Activated naive CD4-positive, alpha-beta T cell treated with anti-CD3 and anti-CD28 coated beads, Interleukin-2, amount 10 ng/mL, durations not matched to agents 7 days and 5 days (primary cell): ENCODE measurements around the gene PPP1CC.
"Not testable (repeated sequence)": the region's sequence is repeated elsewhere in the genome, so short reads cannot be mapped to it uniquely, and the experiment has no call there.

ENCODE experiments used
- CTCF ChIA-PET: fragments of 350-600 bp; sonication (Branson Sonifier 250); formaldehyde crosslinking; loops from one replicate; lab custom pipeline; 2021; ENCODE audit warnings: antibody characterized with exemption; lab: Charles Lee
- DNase-seq: peaks from one replicate; pipeline ENCODE4 v3.0.0-alpha.2; 2020
- H3K27ac Mint-ChIP-seq: one replicate; pipeline ENCODE4 v1.8.0; 2021; ENCODE audit warnings: mild to moderate bottlenecking, moderate library complexity, mixed read lengths
- H3K27me3 Mint-ChIP-seq: one replicate; pipeline ENCODE4 v1.8.0; 2021; ENCODE audit warnings: mild to moderate bottlenecking, mixed read lengths
- H3K36me3 Mint-ChIP-seq: one replicate; pipeline ENCODE4 v1.8.0; 2021; ENCODE audit warnings: mixed read lengths
- H3K4me1 Mint-ChIP-seq: one replicate; pipeline ENCODE4 v1.8.0; 2021; ENCODE audit warnings: mixed read lengths
- H3K4me3 Mint-ChIP-seq: one replicate; pipeline ENCODE4 v1.8.0; 2021; ENCODE audit warnings: mild to moderate bottlenecking, moderate library complexity, mixed read lengths
- H3K9me3 Mint-ChIP-seq: one replicate; pipeline ENCODE4 v1.8.0; 2021; ENCODE audit warnings: mixed read lengths

The PPP1CC gene

DNA sequence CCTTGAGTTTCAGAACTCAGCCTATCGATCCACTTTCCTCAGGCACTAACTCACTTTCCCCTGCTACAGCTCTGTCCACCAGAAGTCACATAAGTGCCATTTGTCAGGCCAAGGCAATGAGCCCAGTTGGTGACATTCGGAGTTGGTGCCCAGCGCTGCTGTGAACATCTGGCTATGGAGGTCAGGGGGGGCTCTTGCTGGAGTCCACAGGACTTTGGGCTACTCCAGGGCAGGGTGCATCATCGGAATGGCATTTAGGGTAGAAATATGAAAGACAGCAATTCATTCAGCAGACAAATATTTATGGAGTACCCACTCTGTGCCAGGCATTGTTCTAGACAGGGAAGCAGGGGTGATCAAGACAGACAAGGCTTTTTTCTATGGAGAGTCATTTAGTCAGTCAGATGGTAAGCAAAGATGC lies 1.5 kb upstream of the PPP1CC start:
- no peaks in the 10 kb centered on the region for H3K9me3 Mint-ChIP-seq
- no peak for DNase-seq
- no peak overlapping the region for H3K4me3 Mint-ChIP-seq
- H3K4me1 Mint-ChIP-seq = peaks cover 29% of the 10 kb centered on the region
- CTCF ChIA-PET = no interaction called here
- H3K27ac Mint-ChIP-seq = no peak overlapping the region
- peaks cover 6% of the 10 kb centered on the region for H3K27me3 Mint-ChIP-seq
- H3K36me3 Mint-ChIP-seq = peaks cover 19% of the 10 kb centered on the region

DNA sequence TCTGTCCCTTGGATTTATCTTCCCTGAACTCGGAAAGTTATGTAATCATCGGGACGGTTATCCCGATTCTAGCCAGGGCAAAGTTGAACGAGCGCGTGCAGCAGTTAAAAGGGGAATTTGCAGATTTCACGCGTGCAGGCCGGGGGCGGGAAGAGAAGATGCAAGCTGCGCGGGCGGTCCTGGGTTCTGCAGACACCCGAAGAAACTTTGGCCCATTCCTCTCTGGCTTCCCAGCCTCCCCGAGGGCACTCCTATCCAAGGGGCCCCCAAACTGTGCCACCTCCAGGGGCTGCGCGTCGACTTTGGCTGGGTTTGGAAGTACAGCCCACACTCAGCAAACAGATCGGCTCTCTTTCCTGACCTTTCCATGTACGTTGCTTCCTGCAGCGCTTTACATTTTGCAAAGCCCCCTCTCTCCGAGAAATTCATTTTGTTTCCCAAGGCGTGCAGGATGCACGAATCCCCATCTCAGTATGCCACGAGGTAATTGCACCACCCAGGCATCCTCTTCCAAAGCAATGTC lies 941 bp upstream of the PPP1CC start:
- Mint-ChIP-seq H3K4me3 (peak overlapping the region; percentile 99), H3K9me3 (no peaks in the 10 kb centered on the region), H3K27ac (peak overlapping the region; percentile 66), H3K36me3 (peaks cover 20% of the 10 kb centered on the region), H3K27me3 (peaks cover 6% of the 10 kb centered on the region), H3K4me1 (peaks cover 33% of the 10 kb centered on the region)
- CTCF ChIA-PET = no interaction called here
- no peak for DNase-seq

DNA sequence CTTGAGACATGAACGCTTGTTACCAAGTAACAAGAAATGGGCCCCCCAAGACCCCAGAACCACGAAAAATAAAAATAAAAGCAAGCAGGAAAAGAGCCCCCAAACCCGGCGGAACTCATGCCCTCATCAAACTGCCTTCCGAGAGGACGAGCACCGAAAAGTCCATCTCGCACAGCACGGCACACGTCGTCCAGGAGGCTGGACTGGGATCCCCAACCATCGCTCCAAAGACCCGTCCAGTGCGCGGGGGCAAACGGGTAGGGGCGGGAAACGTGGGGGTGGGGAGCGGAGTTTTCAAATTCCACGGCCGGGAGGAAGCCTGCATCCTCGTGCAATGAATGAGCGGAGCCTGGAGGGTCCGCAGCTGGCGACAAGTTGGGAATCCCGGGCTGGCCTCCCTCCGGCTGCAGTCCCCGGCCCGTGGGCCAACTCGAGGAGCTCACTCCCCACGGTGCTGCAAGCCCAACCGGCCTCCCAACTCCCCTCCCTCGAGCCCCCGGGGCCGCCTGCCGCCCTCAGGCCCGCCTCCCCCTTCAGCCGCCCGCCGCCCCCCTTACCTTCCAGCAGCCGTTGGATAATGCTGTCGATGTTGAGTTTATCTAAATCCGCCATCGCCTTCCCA lies 484 bp downstream of the PPP1CC start:
- peaks cover 46% of the 10 kb centered on the region for H3K4me1 Mint-ChIP-seq
- H3K27me3 Mint-ChIP-seq = peaks cover 6% of the 10 kb centered on the region
- CTCF ChIA-PET = no interaction called here
- no peak for DNase-seq
- H3K36me3 Mint-ChIP-seq = peaks cover 25% of the 10 kb centered on the region
- peak overlapping the region; percentile 98 for H3K27ac Mint-ChIP-seq
- H3K9me3 Mint-ChIP-seq = no peaks in the 10 kb centered on the region
- H3K4me3 Mint-ChIP-seq = peak overlapping the region; percentile 99

DNA sequence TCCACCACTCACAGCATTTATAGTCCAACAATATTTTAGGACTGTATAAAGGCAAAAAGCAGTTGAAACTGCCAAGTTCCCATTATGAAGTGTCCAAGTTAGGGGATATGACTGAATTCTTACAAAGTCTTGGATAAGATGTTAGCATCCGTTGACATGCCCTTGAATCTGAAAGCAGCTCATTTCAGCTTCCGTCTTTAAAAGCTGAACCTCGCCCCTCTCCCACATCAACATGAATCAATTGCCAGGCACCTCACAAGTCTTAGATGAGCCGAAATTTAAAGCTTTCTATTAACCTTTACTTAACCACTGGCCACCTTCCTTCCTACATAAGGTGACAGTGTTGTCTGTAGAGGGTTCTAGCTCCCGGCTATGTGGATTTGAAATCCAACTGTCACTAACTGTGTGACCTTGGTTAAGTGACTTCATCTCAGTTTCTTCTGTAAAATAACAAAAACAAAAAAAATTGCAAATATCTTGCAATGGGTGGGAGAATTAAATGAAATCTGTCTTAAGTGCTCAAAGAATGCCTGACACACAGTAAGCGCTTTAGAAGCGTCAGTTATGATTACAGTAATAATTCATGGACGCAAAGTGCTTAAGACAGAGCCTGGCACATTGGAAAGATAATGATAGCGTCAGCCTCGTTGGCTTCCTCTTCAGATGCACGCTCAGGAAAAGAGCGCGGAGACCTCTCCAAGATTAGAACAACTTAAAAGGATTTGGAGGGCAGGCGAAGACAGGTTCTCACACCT lies 1.2 kb downstream of the PPP1CC start:
- peaks cover 51% of the 10 kb centered on the region for H3K4me1 Mint-ChIP-seq
- H3K9me3 Mint-ChIP-seq = no peaks in the 10 kb centered on the region
- CTCF ChIA-PET = interaction anchor here (1.1 to 1.3 kb wide), 3 partner anchors 31 to 147 kb away, joined by 3 to 6 read pairs (median 5); no protein-coding TSS in a partner anchor
- H3K27ac Mint-ChIP-seq = peak overlapping the region; percentile 98
- DNase-seq = peak; percentile 48
- H3K36me3 Mint-ChIP-seq = peaks cover 25% of the 10 kb centered on the region
- peak overlapping the region; percentile 99 for H3K4me3 Mint-ChIP-seq
- peaks cover 6% of the 10 kb centered on the region for H3K27me3 Mint-ChIP-seq

DNA sequence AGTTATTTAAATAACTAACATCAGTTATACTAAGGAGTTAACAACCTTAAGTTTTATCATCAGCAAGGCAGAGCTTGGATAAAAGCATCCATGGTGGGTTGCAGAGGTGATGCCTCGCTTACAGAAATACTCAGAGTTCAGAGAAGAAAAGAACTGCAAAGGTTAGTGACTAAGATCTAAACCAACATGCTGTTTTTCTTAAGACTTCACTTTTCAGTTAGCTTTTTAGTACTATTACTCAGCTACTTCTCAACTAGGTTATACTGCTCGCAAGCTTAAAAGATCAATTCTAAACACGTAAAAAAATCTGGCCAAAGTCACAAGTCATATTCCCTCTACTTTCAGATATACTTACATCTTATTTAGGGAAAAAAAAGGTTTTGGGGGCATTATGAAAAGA lies 2.8 kb downstream of the PPP1CC start:
- DNase-seq = no peak
- peaks cover 62% of the 10 kb centered on the region for H3K4me1 Mint-ChIP-seq
- CTCF ChIA-PET = interaction anchor here (1.1 to 1.2 kb wide), 2 partner anchors 87 to 291 kb away, joined by 3 read pairs; no protein-coding TSS in a partner anchor
- peak overlapping the region; percentile 82 for H3K27ac Mint-ChIP-seq
- H3K27me3 Mint-ChIP-seq = peaks cover 6% of the 10 kb centered on the region
- no peaks in the 10 kb centered on the region for H3K9me3 Mint-ChIP-seq
- peak overlapping the region; percentile 99 for H3K4me3 Mint-ChIP-seq
- H3K36me3 Mint-ChIP-seq = peaks cover 34% of the 10 kb centered on the region

DNA sequence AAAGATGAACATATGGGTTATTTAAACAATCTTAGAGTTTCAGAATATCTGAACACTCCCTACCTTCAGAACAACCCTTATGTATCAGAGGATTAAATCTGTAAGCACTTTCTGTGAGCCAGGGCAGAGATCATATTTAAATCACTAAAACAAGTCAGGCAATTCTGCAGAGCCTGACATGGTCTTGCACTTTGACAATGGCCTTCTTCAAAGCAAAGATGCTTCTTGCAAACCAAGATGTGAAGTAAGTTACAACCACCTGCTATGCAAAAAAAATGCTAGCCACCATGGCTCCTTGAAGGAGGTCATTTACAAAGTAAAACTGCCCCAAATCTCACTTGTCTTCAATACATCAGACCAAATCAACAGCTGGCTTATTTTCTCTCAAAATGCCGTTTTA lies 3.2 kb downstream of the PPP1CC start:
- peak overlapping the region; percentile 82 for H3K27ac Mint-ChIP-seq
- no peak for DNase-seq
- H3K4me1 Mint-ChIP-seq = peaks cover 64% of the 10 kb centered on the region
- CTCF ChIA-PET = interaction anchor here (1.1 to 1.2 kb wide), 2 partner anchors 88 to 291 kb away, joined by 3 read pairs; no protein-coding TSS in a partner anchor
- H3K27me3 Mint-ChIP-seq = peaks cover 6% of the 10 kb centered on the region
- peaks cover 36% of the 10 kb centered on the region for H3K36me3 Mint-ChIP-seq
- H3K4me3 Mint-ChIP-seq = peak overlapping the region; percentile 99
- H3K9me3 Mint-ChIP-seq = no peaks in the 10 kb centered on the region

DNA sequence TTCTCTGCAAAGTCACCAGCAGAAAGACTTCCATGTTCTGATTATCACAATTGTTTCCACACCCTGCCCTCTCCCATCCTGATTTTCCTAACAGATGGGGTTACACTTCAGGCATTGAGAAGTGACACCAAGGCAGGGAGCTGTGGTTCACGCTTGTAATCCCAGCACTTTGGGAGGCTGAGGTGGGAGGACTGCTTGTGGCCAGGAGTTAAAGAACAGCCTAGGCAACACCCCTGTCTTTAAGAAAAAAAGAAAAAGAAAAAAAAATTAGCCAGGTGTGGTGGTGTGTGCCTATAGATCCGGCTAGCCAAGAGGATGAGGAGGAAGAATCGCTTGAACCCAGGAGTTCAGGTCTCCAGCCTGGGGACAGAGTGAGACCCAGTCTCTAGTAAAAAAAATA lies 5.2 kb downstream of the PPP1CC start:
- DNase-seq = no peak
- peaks cover 66% of the 10 kb centered on the region for H3K4me1 Mint-ChIP-seq
- H3K27ac Mint-ChIP-seq = peak overlapping the region; percentile 82
- H3K36me3 Mint-ChIP-seq = peaks cover 45% of the 10 kb centered on the region
- peak overlapping the region; percentile 28 for H3K4me3 Mint-ChIP-seq
- no peaks in the 10 kb centered on the region for H3K27me3 Mint-ChIP-seq
- no peaks in the 10 kb centered on the region for H3K9me3 Mint-ChIP-seq
- CTCF ChIA-PET = no interaction called here

DNA sequence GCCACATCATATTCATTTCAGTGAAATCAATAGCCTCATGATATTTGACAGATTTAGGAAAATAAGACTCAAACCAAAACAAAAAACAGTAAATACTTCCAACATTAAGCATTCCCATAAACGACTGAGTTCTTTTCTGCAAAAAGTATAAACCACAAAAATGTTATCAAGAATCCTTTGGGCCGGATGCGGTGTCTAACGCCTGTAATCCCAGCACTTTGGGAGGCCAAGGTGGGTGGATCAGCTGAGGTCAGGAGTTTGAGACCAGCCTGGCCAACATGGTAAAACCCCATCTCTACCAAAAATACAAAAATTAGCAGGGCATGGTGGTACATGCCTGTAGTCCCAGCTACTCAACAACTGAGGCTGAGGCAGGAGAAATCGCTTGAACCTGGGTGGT lies 5.7 kb downstream of the PPP1CC start:
- H3K27ac Mint-ChIP-seq, DNase-seq, H3K4me3 Mint-ChIP-seq, CTCF ChIA-PET, H3K9me3 Mint-ChIP-seq, H3K27me3 Mint-ChIP-seq: not testable (repeated sequence)
- H3K4me1 Mint-ChIP-seq = peaks cover 71% of the 10 kb centered on the region
- H3K36me3 Mint-ChIP-seq = peaks cover 49% of the 10 kb centered on the region

DNA sequence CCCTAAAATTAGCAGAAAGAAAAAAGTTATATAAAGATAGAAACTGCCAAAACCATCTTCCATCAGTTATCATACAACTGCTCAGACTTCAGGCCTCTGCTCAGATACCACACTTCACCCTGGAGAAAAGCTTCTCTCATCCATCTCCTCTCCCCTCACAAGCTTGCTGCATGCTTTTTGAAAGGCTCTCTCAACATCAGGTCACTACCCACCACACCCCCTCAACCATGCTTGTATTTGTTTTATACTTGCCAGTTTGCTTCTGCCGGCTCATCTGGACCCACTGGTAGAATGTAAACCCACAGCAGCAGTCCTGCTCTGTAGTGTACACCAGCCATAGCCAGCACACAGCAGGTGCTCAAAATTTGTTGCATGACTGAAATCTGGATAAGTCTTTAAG lies 8.8 kb downstream of the PPP1CC start:
- H3K36me3 Mint-ChIP-seq = peaks cover 57% of the 10 kb centered on the region
- DNase-seq = no peak
- H3K4me1 Mint-ChIP-seq = peaks cover 65% of the 10 kb centered on the region
- CTCF ChIA-PET = interaction anchor here (1.4 kb wide), 1 partner anchor 88 kb away, joined by 5 read pairs; no protein-coding TSS in a partner anchor
- no peaks in the 10 kb centered on the region for H3K9me3 Mint-ChIP-seq
- no peak overlapping the region for H3K4me3 Mint-ChIP-seq
- peak overlapping the region; percentile 33 for H3K27ac Mint-ChIP-seq
- no peaks in the 10 kb centered on the region for H3K27me3 Mint-ChIP-seq

DNA sequence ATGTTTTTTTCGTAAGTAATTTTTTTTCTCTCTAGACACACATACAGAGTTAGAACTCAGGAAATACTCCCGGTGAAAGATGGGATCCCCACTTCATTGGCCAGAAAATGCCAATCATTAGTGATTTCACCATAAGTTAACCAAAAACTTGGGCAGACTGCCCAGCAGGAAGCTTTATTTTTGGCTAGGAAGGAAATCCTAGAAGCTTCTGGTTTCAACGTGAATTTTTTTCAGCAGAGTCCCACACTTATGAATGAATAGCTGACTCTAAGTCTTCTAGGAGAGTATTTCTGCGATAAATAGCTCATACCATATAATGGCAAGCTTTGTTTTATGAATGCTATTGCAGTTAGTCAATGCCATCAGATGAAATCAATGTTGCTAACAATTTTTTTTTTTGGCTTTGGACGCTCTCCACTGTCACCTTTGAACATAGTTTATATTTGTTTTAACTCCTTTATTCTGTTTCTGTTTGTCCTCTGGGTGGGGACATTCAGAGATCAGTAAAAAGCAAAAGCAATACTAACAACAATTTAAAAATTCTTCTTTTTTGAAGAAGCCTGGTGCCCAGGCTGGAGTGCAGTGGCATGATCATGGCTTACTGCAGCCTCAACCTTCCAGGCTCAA lies 9.5 kb downstream of the PPP1CC start:
- DNase-seq = no peak
- CTCF ChIA-PET = interaction anchor here (1.4 kb wide), 1 partner anchor 89 kb away, joined by 5 read pairs; no protein-coding TSS in a partner anchor
- Mint-ChIP-seq H3K9me3 (no peaks in the 10 kb centered on the region), H3K4me3 (no peak overlapping the region), H3K27ac (no peak overlapping the region), H3K36me3 (peaks cover 56% of the 10 kb centered on the region), H3K4me1 (peaks cover 63% of the 10 kb centered on the region), H3K27me3 (no peaks in the 10 kb centered on the region)

DNA sequence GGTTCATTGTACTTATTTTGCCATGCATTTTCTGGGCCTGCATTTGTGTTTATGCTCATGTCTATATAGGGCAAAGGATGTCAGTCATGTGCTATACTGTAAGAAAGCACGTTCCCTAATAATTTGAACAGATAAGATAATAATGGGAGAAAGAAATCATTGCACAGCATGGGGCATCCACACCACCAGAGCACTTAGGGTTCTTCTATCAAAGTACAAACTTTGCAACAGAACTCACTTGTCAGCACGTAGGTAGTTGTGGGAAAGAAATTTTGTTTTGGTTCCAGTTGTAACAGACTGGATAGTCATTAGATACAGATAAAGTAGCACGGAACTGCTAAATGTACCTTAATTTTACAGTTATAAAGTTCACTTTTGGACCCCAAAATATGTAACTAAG lies 10.1 kb downstream of the PPP1CC start:
- H3K27me3 Mint-ChIP-seq = no peaks in the 10 kb centered on the region
- no peaks in the 10 kb centered on the region for H3K9me3 Mint-ChIP-seq
- no peak overlapping the region for H3K4me3 Mint-ChIP-seq
- H3K4me1 Mint-ChIP-seq = peaks cover 62% of the 10 kb centered on the region
- CTCF ChIA-PET = interaction anchor here (1.4 kb wide), 1 partner anchor 90 kb away, joined by 5 read pairs; no protein-coding TSS in a partner anchor
- DNase-seq = no peak
- peaks cover 59% of the 10 kb centered on the region for H3K36me3 Mint-ChIP-seq
- no peak overlapping the region for H3K27ac Mint-ChIP-seq

DNA sequence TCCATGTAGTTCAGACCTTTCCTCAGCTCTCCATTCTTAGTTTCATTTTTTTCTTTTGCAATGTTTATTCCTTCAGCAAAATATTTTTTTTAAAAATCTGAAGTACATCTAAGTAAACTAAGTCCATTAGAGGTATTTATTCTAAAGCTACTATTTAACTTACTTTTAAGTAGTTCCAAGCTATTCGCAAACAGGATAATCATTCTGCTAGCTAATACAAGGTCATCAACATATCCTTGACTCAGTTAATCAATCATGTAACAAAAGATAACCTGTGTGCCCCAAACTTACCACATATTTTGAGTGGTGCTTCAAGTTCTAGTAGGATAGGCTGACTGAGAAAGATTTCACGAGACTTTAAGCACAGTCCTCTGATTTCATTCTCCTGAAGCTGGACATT lies 11.2 kb downstream of the PPP1CC start:
- H3K27me3 Mint-ChIP-seq = no peaks in the 10 kb centered on the region
- H3K9me3 Mint-ChIP-seq = no peaks in the 10 kb centered on the region
- H3K27ac Mint-ChIP-seq = no peak overlapping the region
- CTCF ChIA-PET = interaction anchor here (0.7 to 1.2 kb wide), 3 partner anchors 27 to 157 kb away, joined by 3 to 4 read pairs (median 3); no protein-coding TSS in a partner anchor
- H3K4me1 Mint-ChIP-seq = peaks cover 57% of the 10 kb centered on the region
- H3K36me3 Mint-ChIP-seq = peaks cover 66% of the 10 kb centered on the region
- no peak for DNase-seq
- no peak overlapping the region for H3K4me3 Mint-ChIP-seq

DNA sequence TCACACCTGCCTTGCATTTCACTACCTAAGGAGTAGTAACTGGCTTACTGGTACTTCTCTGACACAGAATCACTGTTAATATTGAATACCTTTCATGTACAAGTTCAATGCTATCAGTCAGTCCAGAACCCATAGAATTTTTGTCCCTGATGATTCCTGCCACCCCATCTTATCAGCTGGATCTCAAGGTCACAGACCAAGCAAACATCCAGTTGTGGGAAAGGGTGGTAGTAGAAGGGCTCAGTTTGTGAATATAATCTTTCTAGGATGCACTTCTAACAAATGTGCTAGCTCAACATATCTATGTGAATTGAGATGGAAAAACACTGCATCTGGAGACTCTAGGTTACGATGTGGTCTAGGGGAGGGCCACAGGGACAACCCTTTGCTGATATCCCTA lies 14.1 kb downstream of the PPP1CC start:
- CTCF ChIA-PET = no interaction called here
- no peaks in the 10 kb centered on the region for H3K27me3 Mint-ChIP-seq
- H3K4me3 Mint-ChIP-seq = no peak overlapping the region
- no peak overlapping the region for H3K27ac Mint-ChIP-seq
- peaks cover 69% of the 10 kb centered on the region for H3K36me3 Mint-ChIP-seq
- no peaks in the 10 kb centered on the region for H3K9me3 Mint-ChIP-seq
- H3K4me1 Mint-ChIP-seq = peaks cover 43% of the 10 kb centered on the region
- no peak for DNase-seq
